SK-N-SH treated with all-trans-retinoic acid at 6 μM for 48 hours (cell line): ENCODE measurements around the gene SLC5A8.

Experiments used
- ATAC-seq: fragments of 200-7000 bp; cut with Tn5 transposase; 3 replicates; pipeline ENCODE4 v1.9.1; 2020; ENCODE audit warnings: mild to moderate bottlenecking, moderate library complexity
- ARNTL ChIP-seq: fragments of 450-650 bp; formaldehyde crosslinking; IDR thresholded peaks from 2 replicates; pipeline ENCODE4 v1.5.0; 2020; ENCODE audit warnings: low read depth, mild to moderate bottlenecking, moderate library complexity, borderline replicate concordance
- BACH2 ChIP-seq: fragments of 250-450 bp; sonication (Bioruptor Pico); IDR thresholded peaks from 2 replicates; pipeline ENCODE4 v1.9.0; 2021; ENCODE audit warnings: mild to moderate bottlenecking, borderline replicate concordance
- CREB5 ChIP-seq: fragments of 250-450 bp; sonication (Bioruptor Pico); IDR thresholded peaks from 2 replicates; pipeline ENCODE4 v1.5.1; 2020; ENCODE audit warnings: low read depth, mild to moderate bottlenecking, moderate library complexity
- CSDC2 ChIP-seq: fragments of 250-450 bp; sonication (Bioruptor Pico); IDR thresholded peaks from 2 replicates; pipeline ENCODE4 v1.5.0; 2020; ENCODE audit warnings: mild to moderate bottlenecking, moderate library complexity
- ESRRG ChIP-seq: fragments of 250-450 bp; sonication (Bioruptor Pico); IDR thresholded peaks from 2 replicates; pipeline ENCODE4 v1.6.1; 2021; ENCODE audit warnings: mild to moderate bottlenecking
- GLIS3 ChIP-seq: fragments of 250-450 bp; sonication (Bioruptor Pico); IDR thresholded peaks from 2 replicates; pipeline ENCODE4 v1.5.0; 2020; ENCODE audit warnings: mild to moderate bottlenecking, moderate library complexity
- OSR1 ChIP-seq: fragments of 250-450 bp; sonication (Bioruptor Pico); IDR thresholded peaks from 2 replicates; pipeline ENCODE4 v1.8.0; 2022; ENCODE audit warnings: moderate library complexity, mild to moderate bottlenecking, inconsistent platforms
- PATZ1 ChIP-seq: fragments of 250-450 bp; sonication (Bioruptor Pico); IDR thresholded peaks from 2 replicates; pipeline ENCODE4 v1.8.0; 2020; ENCODE audit warnings: mild to moderate bottlenecking, moderate library complexity, borderline replicate concordance
- POU6F1 ChIP-seq: fragments of 250-450 bp; sonication (Bioruptor Pico); IDR thresholded peaks from 2 replicates; pipeline ENCODE4 v1.8.0; 2021; ENCODE audit warnings: low read depth, mild to moderate bottlenecking, moderate library complexity, borderline replicate concordance
- PPARA ChIP-seq: fragments of 250-450 bp; sonication (Bioruptor Pico); IDR thresholded peaks from 2 replicates; pipeline ENCODE4 v1.5.0; 2020; ENCODE audit warnings: mild to moderate bottlenecking, borderline replicate concordance
- RARB ChIP-seq: fragments of 250-450 bp; sonication (Bioruptor Pico); IDR thresholded peaks from 2 replicates; pipeline ENCODE4 v1.8.0; 2021; ENCODE audit warnings: mild to moderate bottlenecking, moderate library complexity
- SNAI2 ChIP-seq: fragments of 250-450 bp; sonication (Bioruptor Pico); IDR thresholded peaks from 2 replicates; pipeline ENCODE4 v1.5.0; 2020; ENCODE audit warnings: mild to moderate bottlenecking, moderate library complexity
- TCF4 ChIP-seq: fragments of 250-450 bp; sonication (Bioruptor Pico); IDR thresholded peaks from 2 replicates; pipeline ENCODE4 v1.8.0; 2021; ENCODE audit warnings: mild to moderate bottlenecking, moderate library complexity, borderline replicate concordance
- ZC3H10 ChIP-seq: fragments of 250-450 bp; sonication (Bioruptor Pico); IDR thresholded peaks from 2 replicates; pipeline ENCODE4 v1.5.1; 2021; ENCODE audit warnings: mild to moderate bottlenecking, moderate library complexity
- ZFP3 ChIP-seq: fragments of 250-450 bp; sonication (Bioruptor Pico); IDR thresholded peaks from 2 replicates; pipeline ENCODE4 v1.5.0; 2020; ENCODE audit warnings: mild to moderate bottlenecking, moderate library complexity
- ZNF565 ChIP-seq: fragments of 450-650 bp; formaldehyde crosslinking; conservative IDR thresholded peaks from 2 replicates; pipeline ENCODE4 v1.5.0; 2020; ENCODE audit warnings: low read depth, mild to moderate bottlenecking, moderate library complexity
- ZNF8 ChIP-seq: fragments of 450-650 bp; formaldehyde crosslinking; IDR thresholded peaks from 2 replicates; pipeline ENCODE4 v1.5.0; 2020; ENCODE audit warnings: mild to moderate bottlenecking, moderate library complexity
- TF ChIP-seq, protein P1 (sequence below): fragments of 250-450 bp; sonication (Bioruptor Pico); IDR thresholded peaks from 2 replicates; pipeline ENCODE4 v1.5.0; 2020; ENCODE audit warnings: mild to moderate bottlenecking, moderate library complexity
- TF ChIP-seq, protein P2 (sequence below): fragments of 250-450 bp; sonication (Bioruptor Pico); IDR thresholded peaks from 2 replicates; pipeline ENCODE4 v1.5.1; 2021; ENCODE audit warnings: mild to moderate bottlenecking, moderate library complexity

Gene SLC5A8

DNA sequence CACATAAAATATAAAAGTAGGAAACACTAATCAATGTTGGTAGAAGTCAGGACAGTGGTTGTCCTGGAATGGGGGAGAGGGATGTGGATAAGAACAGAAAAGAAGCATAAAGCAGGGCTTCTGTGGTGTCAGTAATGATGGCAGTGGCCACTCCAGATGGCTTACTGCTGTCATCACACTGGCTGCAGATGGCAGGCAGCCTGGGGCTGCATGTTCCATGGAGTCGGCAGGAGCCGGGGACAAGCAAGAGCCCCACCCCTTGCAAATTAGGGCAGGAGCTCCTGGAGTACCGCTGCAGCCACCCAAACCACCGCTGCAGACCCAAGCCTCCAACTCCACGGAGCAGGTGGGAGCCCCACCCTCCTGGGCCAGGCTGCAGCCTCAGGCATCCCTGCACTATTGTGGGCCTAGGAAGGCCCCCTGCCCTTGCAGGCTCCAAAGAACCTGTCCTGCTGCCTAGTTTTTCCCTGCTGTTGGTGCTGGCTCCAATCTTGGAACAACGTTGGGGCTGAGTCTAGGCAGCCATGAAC is 28.8 kb upstream of the SLC5A8 start:
- no peak for ATAC-seq
- TF ChIP-seq SNAI2 (CRISPR knock-in tag) (no peak), ZNF8 (no peak), ZFP3 (CRISPR knock-in tag) (no peak), GLIS3 (CRISPR knock-in tag) (no peak), PPARA (CRISPR knock-in tag) (no peak), RARB (CRISPR knock-in tag) (no peak), ESRRG (no peak), ARNTL (CRISPR knock-in tag) (no peak), PATZ1 (CRISPR knock-in tag) (no peak), ZC3H10 (CRISPR knock-in tag) (no peak), CREB5 (CRISPR knock-in tag) (no peak), ZNF565 (CRISPR knock-in tag) (no peak)
- TF ChIP-seq, all 23 proteins: peak for 0

DNA sequence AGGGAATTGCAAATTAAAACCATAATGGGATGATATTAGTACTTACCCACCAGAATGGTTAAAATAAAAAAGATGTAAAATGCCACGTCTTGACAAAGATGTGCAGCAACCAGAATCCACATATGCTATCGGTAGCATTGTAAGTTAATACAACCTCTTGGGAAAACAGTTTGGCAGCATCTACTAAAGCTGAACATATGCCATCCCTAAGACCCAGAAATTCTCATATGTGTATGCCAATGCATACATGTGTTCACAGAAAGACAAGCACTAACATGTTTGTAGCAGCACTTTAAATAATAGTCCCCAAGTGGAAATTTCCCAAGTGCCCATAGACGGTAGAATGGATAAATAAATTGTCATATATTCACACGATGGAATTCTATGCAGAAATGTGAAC is 28.3 kb upstream of the SLC5A8 start:
- TF ChIP-seq, protein P1, sequence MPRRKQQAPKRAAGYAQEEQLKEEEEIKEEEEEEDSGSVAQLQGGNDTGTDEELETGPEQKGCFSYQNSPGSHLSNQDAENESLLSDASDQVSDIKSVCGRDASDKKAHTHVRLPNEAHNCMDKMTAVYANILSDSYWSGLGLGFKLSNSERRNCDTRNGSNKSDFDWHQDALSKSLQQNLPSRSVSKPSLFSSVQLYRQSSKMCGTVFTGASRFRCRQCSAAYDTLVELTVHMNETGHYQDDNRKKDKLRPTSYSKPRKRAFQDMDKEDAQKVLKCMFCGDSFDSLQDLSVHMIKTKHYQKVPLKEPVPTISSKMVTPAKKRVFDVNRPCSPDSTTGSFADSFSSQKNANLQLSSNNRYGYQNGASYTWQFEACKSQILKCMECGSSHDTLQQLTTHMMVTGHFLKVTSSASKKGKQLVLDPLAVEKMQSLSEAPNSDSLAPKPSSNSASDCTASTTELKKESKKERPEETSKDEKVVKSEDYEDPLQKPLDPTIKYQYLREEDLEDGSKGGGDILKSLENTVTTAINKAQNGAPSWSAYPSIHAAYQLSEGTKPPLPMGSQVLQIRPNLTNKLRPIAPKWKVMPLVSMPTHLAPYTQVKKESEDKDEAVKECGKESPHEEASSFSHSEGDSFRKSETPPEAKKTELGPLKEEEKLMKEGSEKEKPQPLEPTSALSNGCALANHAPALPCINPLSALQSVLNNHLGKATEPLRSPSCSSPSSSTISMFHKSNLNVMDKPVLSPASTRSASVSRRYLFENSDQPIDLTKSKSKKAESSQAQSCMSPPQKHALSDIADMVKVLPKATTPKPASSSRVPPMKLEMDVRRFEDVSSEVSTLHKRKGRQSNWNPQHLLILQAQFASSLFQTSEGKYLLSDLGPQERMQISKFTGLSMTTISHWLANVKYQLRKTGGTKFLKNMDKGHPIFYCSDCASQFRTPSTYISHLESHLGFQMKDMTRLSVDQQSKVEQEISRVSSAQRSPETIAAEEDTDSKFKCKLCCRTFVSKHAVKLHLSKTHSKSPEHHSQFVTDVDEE (CRISPR knock-in tag): no peak
- TF ChIP-seq BACH2 (CRISPR knock-in tag) (no peak), CSDC2 (CRISPR knock-in tag) (no peak), OSR1 (CRISPR knock-in tag) (no peak), SNAI2 (CRISPR knock-in tag) (no peak), ZC3H10 (CRISPR knock-in tag) (no peak), PATZ1 (CRISPR knock-in tag) (no peak), POU6F1 (no peak), CREB5 (CRISPR knock-in tag) (no peak), TCF4 (no peak), ARNTL (CRISPR knock-in tag) (no peak), RARB (CRISPR knock-in tag) (no peak), ZNF565 (CRISPR knock-in tag) (no peak)
- TF ChIP-seq, protein P2, sequence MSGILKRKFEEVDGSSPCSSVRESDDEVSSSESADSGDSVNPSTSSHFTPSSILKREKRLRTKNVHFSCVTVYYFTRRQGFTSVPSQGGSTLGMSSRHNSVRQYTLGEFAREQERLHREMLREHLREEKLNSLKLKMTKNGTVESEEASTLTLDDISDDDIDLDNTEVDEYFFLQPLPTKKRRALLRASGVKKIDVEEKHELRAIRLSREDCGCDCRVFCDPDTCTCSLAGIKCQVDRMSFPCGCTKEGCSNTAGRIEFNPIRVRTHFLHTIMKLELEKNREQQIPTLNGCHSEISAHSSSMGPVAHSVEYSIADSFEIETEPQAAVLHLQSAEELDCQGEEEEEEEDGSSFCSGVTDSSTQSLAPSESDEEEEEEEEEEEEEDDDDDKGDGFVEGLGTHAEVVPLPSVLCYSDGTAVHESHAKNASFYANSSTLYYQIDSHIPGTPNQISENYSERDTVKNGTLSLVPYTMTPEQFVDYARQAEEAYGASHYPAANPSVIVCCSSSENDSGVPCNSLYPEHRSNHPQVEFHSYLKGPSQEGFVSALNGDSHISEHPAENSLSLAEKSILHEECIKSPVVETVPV (CRISPR knock-in tag): no peak
- no peak for ATAC-seq
